ENCODE measurements around the gene WWTR1. TPM values are rescaled to one million over a fixed set of nuclear protein-coding genes. Genes with fewer than 3 reads are reported as not detected.
A peak's percentile ranks its signal among the peaks of the same experiment; 100 is the strongest.

The WWTR1 gene
- polyA plus RNA-seq, 2 of the 4 experiments (the other 2 are of a cell fraction): 99.7 to 164 TPM

- DNase-seq (ENCODE audit: low read depth in 1 of 2, low spot score in 1 of 2) (no peak), FAIRE-seq (no peak), ATAC-seq (no peak)
- CTCF ChIA-PET: interaction anchor here (1.1 to 1.3 kb wide), 2 partner anchors 15 to 46 kb away, joined by 3 to 4 read pairs; partner anchors contain the start of gene WWTR1
- Histone ChIP-seq H3K4me2 (no peak overlapping the region), H3K27ac (no peak overlapping the region), H3K9me3 (no peaks in the 10 kb centered on the region), H3K4me3 (no peak overlapping the region), H3K4me1 (peaks cover 53% of the 10 kb centered on the region)
- WGBS (ENCODE audit: missing lambda C conversion rate): 88% methylated on average over 4 of the region's 4 CpGs
- no peak for TF ChIP-seq RARB (CRISPR knock-in tag; IDR thresholded peaks at IDR 0.05)
- no peak for TF ChIP-seq HOXB13 (CRISPR knock-in tag; IDR thresholded peaks at IDR 0.05; ENCODE audit: low read depth)
- no peak for TF ChIP-seq MAZ (IDR thresholded peaks at IDR 0.05; ENCODE audit: borderline replicate concordance, low read depth, low read length)
- TF ChIP-seq HOXA7 (CRISPR knock-in tag; IDR thresholded peaks at IDR 0.05): no peak
- no peak for TF ChIP-seq HDAC2 (IDR thresholded peaks at IDR 0.05)
- no peak for TF ChIP-seq GATA3 (IDR thresholded peaks at IDR 0.05; ENCODE audit: borderline replicate concordance)
- no peak for TF ChIP-seq JUNB (IDR thresholded peaks at IDR 0.05)
- TF ChIP-seq NR3C1 (IDR thresholded peaks at IDR 0.05): no peak
- no peak for TF ChIP-seq ZNF302 (CRISPR knock-in tag; IDR thresholded peaks at IDR 0.05)
- TF ChIP-seq EHMT2 (IDR thresholded peaks at IDR 0.05; ENCODE audit: low read depth): no peak
- TF ChIP-seq ELK1 (IDR thresholded peaks at IDR 0.05; ENCODE audit: low read depth, low read length): no peak
- no peak for TF ChIP-seq CBX2 (IDR thresholded peaks at IDR 0.05; ENCODE audit: borderline replicate concordance, low read depth)
- TF ChIP-seq HMGXB4 (CRISPR knock-in tag; IDR thresholded peaks at IDR 0.05; ENCODE audit: borderline replicate concordance): no peak
- no peak for TF ChIP-seq POLR2A (IDR thresholded peaks at IDR 0.05; ENCODE audit: low read length)
- POLR2A ChIA-PET: interaction anchor here (1.3 kb wide), 1 partner anchor 15 kb away, joined by 7 read pairs; the partner anchor contains the start of gene WWTR1
Measured at GRCh38 chr3:149643482-149643798, 14.4 kb downstream of the WWTR1 start.

GRCh38 chr3:149640976-149641728, 16.7 kb downstream of the WWTR1 start:
- ATAC-seq (no peak), FAIRE-seq (no peak), DNase-seq (ENCODE audit: low read depth in 1 of 2, low spot score in 1 of 2) (no peak)
- H3K27ac ChIP-seq: peak overlapping the region in 1 of 2 experiments; percentile 16; a peak in 1 of 6 replicates
- no peak overlapping the region for H3K4me3 ChIP-seq
- no peak for TF ChIP-seq EP300 (IDR thresholded peaks at IDR 0.05)
- TF ChIP-seq MAX (IDR thresholded peaks at IDR 0.05): no peak
- no peak for TF ChIP-seq REST (IDR thresholded peaks at IDR 0.05)
- no peak for TF ChIP-seq HMGXB4 (CRISPR knock-in tag; IDR thresholded peaks at IDR 0.05; ENCODE audit: borderline replicate concordance)
- TF ChIP-seq RARB (CRISPR knock-in tag; IDR thresholded peaks at IDR 0.05): no peak
- TF ChIP-seq CEBPB (IDR thresholded peaks at IDR 0.05): no peak
- no peak for TF ChIP-seq PBX3 (IDR thresholded peaks at IDR 0.05)
- no peak for TF ChIP-seq JUNB (IDR thresholded peaks at IDR 0.05)
- no peak for TF ChIP-seq GATA3 (IDR thresholded peaks at IDR 0.05; ENCODE audit: borderline replicate concordance)
- TF ChIP-seq CTCF (IDR thresholded peaks at IDR 0.05): no peak
- TF ChIP-seq MAFK (IDR thresholded peaks at IDR 0.05; ENCODE audit: partially characterized antibody): no peak
- no peaks in the 10 kb centered on the region for H3K9me3 ChIP-seq
- WGBS (ENCODE audit: missing lambda C conversion rate): 73% methylated on average over 7 of the region's 7 CpGs
- peaks cover 45% of the 10 kb centered on the region for H3K4me1 ChIP-seq
- ChIA-PET POLR2A (interaction anchor here (1.3 kb wide), 1 partner anchor 17 kb away, joined by 4 read pairs; the partner anchor contains the start of gene WWTR1), CTCF (interaction anchor here (1.0 to 2.4 kb wide), 5 partner anchors 10 to 287 kb away, joined by 3 to 6 read pairs (median 5); no protein-coding TSS in a partner anchor)
- peak overlapping the region; percentile 30 for H3K4me2 ChIP-seq
